Suppressor macrophage (primary cell): Measurements from ENCODE around the gene MC4R.

Source experiments
- DNase-seq, 4 experiments: peaks; one replicate each; pipeline ENCODE4 v3.0.0-alpha.2; 2020 to 2022

MC4R gene

DNA sequence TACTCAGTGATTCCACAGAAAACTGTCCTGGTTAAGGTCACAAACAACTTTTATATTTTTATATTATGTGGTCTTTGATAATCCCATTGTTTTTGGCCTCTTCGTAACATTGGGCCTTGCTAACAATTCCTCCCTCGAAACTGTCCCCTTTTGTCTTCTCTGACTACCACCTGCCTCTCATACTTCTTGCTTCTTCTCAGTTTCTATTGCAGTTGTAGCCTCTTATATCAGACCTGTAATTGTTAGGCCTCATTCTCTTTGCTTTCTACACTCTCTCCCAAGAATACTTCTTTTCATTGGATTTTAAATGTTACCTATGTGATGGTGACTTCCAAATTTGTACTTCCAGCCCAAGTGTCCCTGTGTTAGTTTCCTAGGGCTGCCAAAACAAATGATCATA lies 44.7 kb downstream of the MC4R start:
- DNase-seq = no peak

DNA sequence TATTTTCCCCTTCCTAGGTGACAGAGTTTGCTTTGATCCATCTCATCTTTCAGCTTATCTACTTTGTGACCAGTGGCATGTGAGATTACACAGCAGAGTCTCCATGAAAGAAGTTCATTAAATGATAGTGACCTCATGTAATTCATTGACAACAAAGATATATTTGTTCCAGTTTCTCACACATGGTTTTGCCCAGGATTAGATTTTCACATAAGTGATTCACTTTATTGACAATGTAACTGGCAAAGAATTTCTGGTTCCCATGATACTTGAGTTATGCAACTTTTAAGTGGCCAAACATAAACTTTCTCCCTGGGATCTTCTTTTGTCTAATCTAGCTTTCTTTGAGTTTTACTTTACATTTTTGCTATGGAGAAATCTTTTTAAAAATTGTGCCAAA lies 50.0 kb downstream of the MC4R start:
- no peak for DNase-seq
